ENCODE results near the gene LACC1. TPM values are rescaled to one million over a fixed set of nuclear protein-coding genes. Genes with fewer than 3 reads are reported as not detected.
A peak's percentile ranks its signal among the peaks of the same experiment; 100 is the strongest.

The LACC1 gene
- total RNA-seq, 6 experiments from 2014 or later = 3.2 to 5.2 (median 3.5) TPM

DNA sequence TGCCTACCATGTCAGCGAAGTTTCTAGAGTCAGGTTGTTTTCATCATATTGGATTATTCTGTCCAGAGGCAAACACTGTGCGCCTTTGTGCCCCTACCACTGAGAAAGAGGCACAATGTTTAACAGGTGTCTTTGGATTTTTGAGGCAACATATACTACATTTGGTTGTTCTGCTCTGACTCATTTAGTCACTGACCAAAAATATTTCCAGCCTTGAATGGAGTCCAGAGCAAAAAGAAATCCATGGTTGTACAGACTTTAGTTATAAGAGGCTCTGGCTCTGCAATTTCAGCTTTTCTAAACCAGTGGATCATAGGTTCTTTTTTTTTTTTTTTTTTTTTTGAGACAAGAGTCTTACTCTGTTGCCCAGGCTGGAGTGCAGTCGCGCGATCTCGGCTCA, 35.7 kb downstream of the LACC1 start:
- H3K4me1 Mint-ChIP-seq (ENCODE audit: low read depth) = no peaks in the 10 kb centered on the region
- TF ChIP-seq, protein P1, sequence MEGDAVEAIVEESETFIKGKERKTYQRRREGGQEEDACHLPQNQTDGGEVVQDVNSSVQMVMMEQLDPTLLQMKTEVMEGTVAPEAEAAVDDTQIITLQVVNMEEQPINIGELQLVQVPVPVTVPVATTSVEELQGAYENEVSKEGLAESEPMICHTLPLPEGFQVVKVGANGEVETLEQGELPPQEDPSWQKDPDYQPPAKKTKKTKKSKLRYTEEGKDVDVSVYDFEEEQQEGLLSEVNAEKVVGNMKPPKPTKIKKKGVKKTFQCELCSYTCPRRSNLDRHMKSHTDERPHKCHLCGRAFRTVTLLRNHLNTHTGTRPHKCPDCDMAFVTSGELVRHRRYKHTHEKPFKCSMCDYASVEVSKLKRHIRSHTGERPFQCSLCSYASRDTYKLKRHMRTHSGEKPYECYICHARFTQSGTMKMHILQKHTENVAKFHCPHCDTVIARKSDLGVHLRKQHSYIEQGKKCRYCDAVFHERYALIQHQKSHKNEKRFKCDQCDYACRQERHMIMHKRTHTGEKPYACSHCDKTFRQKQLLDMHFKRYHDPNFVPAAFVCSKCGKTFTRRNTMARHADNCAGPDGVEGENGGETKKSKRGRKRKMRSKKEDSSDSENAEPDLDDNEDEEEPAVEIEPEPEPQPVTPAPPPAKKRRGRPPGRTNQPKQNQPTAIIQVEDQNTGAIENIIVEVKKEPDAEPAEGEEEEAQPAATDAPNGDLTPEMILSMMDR (IDR thresholded peaks at IDR 0.05) = no peak
- no peaks in the 10 kb centered on the region for H3K36me3 Mint-ChIP-seq (ENCODE audit: low read depth)
- H3K27ac Mint-ChIP-seq = no peak overlapping the region
- H3K27me3 Mint-ChIP-seq (ENCODE audit: insufficient read depth) = peaks cover 17% of the 10 kb centered on the region; the same call in 1 of the 2 replicates
- no peak overlapping the region for H3K4me3 Mint-ChIP-seq
- H3K9me3 Mint-ChIP-seq = no peaks in the 10 kb centered on the region
- peak; percentile 28 for DNase-seq

GRCh38 chr13:43916828-43917227, 37.1 kb downstream of the LACC1 start:
- Mint-ChIP-seq H3K27me3 (ENCODE audit: insufficient read depth) (peaks cover 26% of the 10 kb centered on the region), H3K9me3 (no peaks in the 10 kb centered on the region), H3K27ac (no peak overlapping the region), H3K36me3 (ENCODE audit: low read depth) (no peaks in the 10 kb centered on the region), H3K4me3 (no peak overlapping the region), H3K4me1 (ENCODE audit: low read depth) (no peaks in the 10 kb centered on the region)
- TF ChIP-seq, protein P1 (IDR thresholded peaks at IDR 0.05) = no peak
- no peak for DNase-seq

GRCh38 chr13:43918636-43919035, 38.9 kb downstream of the LACC1 start:
- TF ChIP-seq, protein P1 (IDR thresholded peaks at IDR 0.05) = no peak
- peaks cover 29% of the 10 kb centered on the region for H3K27me3 Mint-ChIP-seq (ENCODE audit: insufficient read depth)
- no peak for DNase-seq
- no peaks in the 10 kb centered on the region for H3K9me3 Mint-ChIP-seq
- H3K27ac Mint-ChIP-seq = no peak overlapping the region
- no peaks in the 10 kb centered on the region for H3K4me1 Mint-ChIP-seq (ENCODE audit: low read depth)
- no peak overlapping the region for H3K4me3 Mint-ChIP-seq
- no peaks in the 10 kb centered on the region for H3K36me3 Mint-ChIP-seq (ENCODE audit: low read depth)

DNA sequence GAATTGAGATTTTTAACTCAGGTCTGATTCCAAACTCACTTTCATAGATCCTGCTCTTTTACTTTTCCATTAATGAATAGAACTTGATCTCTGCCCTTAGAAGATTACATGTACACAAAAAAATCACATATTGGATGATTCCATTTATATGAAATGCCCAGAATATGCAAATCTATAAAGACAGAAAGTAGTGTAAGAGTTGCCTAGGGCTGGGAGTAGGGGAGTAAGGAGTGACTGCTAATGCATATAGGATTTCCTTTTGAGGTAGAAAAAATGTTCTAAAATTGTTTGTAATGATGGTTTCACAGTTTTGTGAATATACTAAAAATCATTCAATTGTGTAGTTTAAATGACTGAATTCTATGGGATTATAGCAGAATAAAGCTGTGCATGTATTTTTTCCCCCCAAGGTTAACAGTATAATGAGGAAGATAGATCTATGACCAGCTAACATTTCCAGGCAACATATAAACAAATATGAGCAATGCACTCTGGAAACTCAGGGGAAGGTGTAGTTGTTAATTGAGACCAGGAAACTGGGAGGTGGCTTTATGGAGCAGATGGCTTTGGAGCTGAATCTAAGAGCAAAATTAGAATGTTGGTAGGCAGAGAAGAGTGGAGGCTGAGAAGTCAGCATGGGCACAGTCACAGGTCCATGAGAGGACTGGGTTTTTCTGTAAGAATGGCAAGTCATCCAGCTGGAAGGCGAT, 41.4 kb downstream of the LACC1 start:
- Mint-ChIP-seq H3K36me3 (ENCODE audit: low read depth) (no peaks in the 10 kb centered on the region), H3K27ac (no peak overlapping the region), H3K4me3 (no peak overlapping the region), H3K27me3 (ENCODE audit: insufficient read depth) (peaks cover 39% of the 10 kb centered on the region), H3K9me3 (no peaks in the 10 kb centered on the region), H3K4me1 (ENCODE audit: low read depth) (no peaks in the 10 kb centered on the region)
- DNase-seq = no peak
- TF ChIP-seq, protein P1 (IDR thresholded peaks at IDR 0.05) = no peak

DNA sequence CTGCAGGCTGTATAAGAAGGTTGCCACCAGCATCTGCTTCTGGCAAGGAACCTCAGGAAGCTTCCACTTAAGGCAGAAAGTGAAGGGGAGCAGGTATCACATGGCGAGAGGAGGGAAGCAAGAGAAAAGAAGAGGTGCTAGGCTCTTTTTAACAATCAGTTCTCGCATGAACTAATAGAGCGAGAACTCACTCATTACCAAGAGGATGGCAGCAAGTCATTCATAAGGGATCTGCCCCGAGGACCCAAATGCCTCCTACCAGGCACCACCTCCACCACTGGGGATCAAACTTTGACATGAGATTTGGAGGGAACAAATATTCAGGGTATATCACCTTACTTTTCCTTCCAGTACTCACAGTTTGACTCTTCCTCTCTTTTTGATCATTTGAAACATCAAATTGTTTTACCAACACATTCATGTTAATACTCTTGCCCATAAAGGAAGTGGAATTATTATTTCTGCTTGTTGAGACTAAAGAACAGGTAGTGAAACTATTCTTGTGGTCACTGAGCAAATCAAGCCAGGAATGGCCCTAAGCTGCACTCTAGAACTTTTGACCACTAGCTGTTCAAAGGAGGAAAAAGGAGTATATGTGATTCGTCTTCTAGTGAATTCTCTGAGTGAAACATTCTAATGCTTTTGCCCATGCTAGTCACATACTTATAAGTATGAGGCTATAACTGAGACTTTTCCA, 45.0 kb downstream of the LACC1 start:
- H3K36me3 Mint-ChIP-seq (ENCODE audit: low read depth) = no peaks in the 10 kb centered on the region
- no peak overlapping the region for H3K4me3 Mint-ChIP-seq
- no peak overlapping the region for H3K27ac Mint-ChIP-seq
- no peaks in the 10 kb centered on the region for H3K4me1 Mint-ChIP-seq (ENCODE audit: low read depth)
- H3K27me3 Mint-ChIP-seq (ENCODE audit: insufficient read depth) = peaks cover 33% of the 10 kb centered on the region
- H3K9me3 Mint-ChIP-seq = no peaks in the 10 kb centered on the region
- TF ChIP-seq, protein P1 (IDR thresholded peaks at IDR 0.05) = no peak
- no peak for DNase-seq
